K562 (cell line): ENCODE results near the gene FES.

Experiments
- EGR1 ChIP-seq: fragments of 450-650 bp; conservative IDR thresholded peaks from 2 replicates; pipeline ENCODE4 v1.6.1; 2017; ENCODE audit warnings: mild to moderate bottlenecking
- NFE2 ChIP-seq: IDR thresholded peaks from 2 replicates; pipeline ENCODE4 v1.6.1; 2014; ENCODE audit warnings: antibody characterized with exemption, low read depth
- NFYB ChIP-seq: IDR thresholded peaks from 2 replicates; pipeline ENCODE4 v1.6.1; 2011; ENCODE audit warnings: mild to moderate bottlenecking, moderate library complexity; ENCODE audit not compliant: insufficient read length; ENCODE audit errors: extremely low read depth
- POLR3A ChIP-seq: IDR thresholded peaks from 2 replicates; pipeline ENCODE4 v1.6.1; 2011; ENCODE audit warnings: borderline replicate concordance, mild to moderate bottlenecking, moderate library complexity; ENCODE audit not compliant: insufficient read length, insufficient read depth; ENCODE audit errors: extremely low read depth
- RBFOX2 ChIP-seq: fragments of 200-400 bp; formaldehyde crosslinking; IDR thresholded peaks from 2 replicates; pipeline ENCODE4 v1.6.1; 2017; ENCODE audit warnings: low read depth, mild to moderate bottlenecking, low read length, moderate library complexity
- RFX5 ChIP-seq: IDR thresholded peaks from 2 replicates; pipeline ENCODE4 v1.6.1; 2011; ENCODE audit warnings: low read depth, mild to moderate bottlenecking, improper control_type of control experiment, low read length
- SMC3 ChIP-seq: conservative IDR thresholded peaks from 2 replicates; pipeline ENCODE4 v1.6.1; 2011; ENCODE audit warnings: low read depth, low read length, improper control_type of control experiment; ENCODE audit not compliant: insufficient read depth
- SREBF2 ChIP-seq: sonication (generic); formaldehyde crosslinking; IDR thresholded peaks from 2 replicates; pipeline ENCODE4 v1.4.0; 2020; ENCODE audit warnings: mild to moderate bottlenecking, missing genetic modification reagents
- ZNF146 ChIP-seq: IDR thresholded peaks from one replicate; pipeline ENCODE4 v1.6.1; 2018; ENCODE audit warnings: missing compliant biosample characterization; ENCODE audit not compliant: unreplicated experiment
- ZNF324 ChIP-seq: fragments of 250-450 bp; sonication (Bioruptor Pico); IDR thresholded peaks from 2 replicates; pipeline ENCODE4 v1.4.0; 2020; ENCODE audit warnings: mild to moderate bottlenecking
- TF ChIP-seq, protein P1 (sequence below): sonication (generic); formaldehyde crosslinking; IDR thresholded peaks from 2 replicates; pipeline ENCODE4 v1.8.0; 2022; ENCODE audit warnings: mild to moderate bottlenecking, missing genetic modification reagents
- TF ChIP-seq, protein P2 (sequence below), 2 experiments: fragments of 450-650 bp; formaldehyde crosslinking in 1 of 2; IDR thresholded peaks; 2 replicates each; pipeline versions ENCODE4 v1.4.0 to v1.6.1; 2014 to 2020; ENCODE audit warnings: mild to moderate bottlenecking in 2 of 2, borderline replicate concordance in 1 of 2, low read depth in 1 of 2
- TF ChIP-seq, protein P3 (sequence below), 3 experiments: IDR thresholded peaks in 2 of 3; conservative IDR thresholded peaks in 1 of 3; 2 replicates each; pipeline ENCODE4 v1.5.1; 2011 to 2012; ENCODE audit warnings: low read length in 3 of 3, mild to moderate bottlenecking in 3 of 3, control low read depth in 2 of 3, improper control_type of control experiment in 1 of 3, inconsistent platforms in 1 of 3, low read depth in 1 of 3, mixed read lengths in 1 of 3, moderate library complexity in 1 of 3; ENCODE audit not compliant: insufficient read depth in 2 of 3

DNA sequence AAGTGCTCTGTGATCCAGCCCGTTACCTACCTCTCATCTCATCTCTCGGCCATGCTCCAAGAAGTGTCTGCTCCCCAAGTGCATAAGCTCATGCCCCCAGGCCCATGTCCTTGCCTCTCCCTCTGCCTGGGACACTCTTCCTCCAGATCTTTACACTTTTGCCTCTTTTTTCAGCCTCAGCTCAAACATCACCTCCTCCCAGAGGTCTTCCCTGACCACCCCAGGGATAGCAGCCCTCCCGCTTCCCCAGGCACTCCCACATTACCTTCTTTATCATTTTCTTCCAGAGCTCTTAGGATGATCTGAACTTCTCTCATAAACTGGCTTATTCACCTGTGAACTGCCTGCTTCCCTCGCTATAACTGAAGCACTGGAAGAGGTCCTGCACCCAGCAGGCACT lies 18.6 kb upstream of the FES start:
- TF ChIP-seq, protein P1, sequence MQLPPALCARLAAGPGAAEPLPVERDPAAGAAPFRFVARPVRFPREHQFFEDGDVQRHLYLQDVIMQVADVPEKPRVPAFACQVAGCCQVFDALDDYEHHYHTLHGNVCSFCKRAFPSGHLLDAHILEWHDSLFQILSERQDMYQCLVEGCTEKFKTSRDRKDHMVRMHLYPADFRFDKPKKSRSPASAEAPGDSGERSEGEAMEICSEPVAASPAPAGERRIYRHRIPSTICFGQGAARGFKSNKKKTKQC (CRISPR knock-in tag), result no peak
- TF ChIP-seq RFX5 (no peak), ZNF146 (no peak), ZNF324 (CRISPR knock-in tag) (no peak), SMC3 (no peak), RBFOX2 (no peak), SREBF2 (no peak), NFYB (no peak), POLR3A (no peak), EGR1 (no peak), NFE2 (no peak)
- TF ChIP-seq, protein P2, sequence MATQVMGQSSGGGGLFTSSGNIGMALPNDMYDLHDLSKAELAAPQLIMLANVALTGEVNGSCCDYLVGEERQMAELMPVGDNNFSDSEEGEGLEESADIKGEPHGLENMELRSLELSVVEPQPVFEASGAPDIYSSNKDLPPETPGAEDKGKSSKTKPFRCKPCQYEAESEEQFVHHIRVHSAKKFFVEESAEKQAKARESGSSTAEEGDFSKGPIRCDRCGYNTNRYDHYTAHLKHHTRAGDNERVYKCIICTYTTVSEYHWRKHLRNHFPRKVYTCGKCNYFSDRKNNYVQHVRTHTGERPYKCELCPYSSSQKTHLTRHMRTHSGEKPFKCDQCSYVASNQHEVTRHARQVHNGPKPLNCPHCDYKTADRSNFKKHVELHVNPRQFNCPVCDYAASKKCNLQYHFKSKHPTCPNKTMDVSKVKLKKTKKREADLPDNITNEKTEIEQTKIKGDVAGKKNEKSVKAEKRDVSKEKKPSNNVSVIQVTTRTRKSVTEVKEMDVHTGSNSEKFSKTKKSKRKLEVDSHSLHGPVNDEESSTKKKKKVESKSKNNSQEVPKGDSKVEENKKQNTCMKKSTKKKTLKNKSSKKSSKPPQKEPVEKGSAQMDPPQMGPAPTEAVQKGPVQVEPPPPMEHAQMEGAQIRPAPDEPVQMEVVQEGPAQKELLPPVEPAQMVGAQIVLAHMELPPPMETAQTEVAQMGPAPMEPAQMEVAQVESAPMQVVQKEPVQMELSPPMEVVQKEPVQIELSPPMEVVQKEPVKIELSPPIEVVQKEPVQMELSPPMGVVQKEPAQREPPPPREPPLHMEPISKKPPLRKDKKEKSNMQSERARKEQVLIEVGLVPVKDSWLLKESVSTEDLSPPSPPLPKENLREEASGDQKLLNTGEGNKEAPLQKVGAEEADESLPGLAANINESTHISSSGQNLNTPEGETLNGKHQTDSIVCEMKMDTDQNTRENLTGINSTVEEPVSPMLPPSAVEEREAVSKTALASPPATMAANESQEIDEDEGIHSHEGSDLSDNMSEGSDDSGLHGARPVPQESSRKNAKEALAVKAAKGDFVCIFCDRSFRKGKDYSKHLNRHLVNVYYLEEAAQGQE (IDR thresholded peaks at IDR 0.05; ENCODE audit: borderline replicate concordance), result no peak
- TF ChIP-seq, protein P2 (CRISPR knock-in tag; IDR thresholded peaks at IDR 0.05; ENCODE audit: low read depth), result no peak
- TF ChIP-seq, protein P3, sequence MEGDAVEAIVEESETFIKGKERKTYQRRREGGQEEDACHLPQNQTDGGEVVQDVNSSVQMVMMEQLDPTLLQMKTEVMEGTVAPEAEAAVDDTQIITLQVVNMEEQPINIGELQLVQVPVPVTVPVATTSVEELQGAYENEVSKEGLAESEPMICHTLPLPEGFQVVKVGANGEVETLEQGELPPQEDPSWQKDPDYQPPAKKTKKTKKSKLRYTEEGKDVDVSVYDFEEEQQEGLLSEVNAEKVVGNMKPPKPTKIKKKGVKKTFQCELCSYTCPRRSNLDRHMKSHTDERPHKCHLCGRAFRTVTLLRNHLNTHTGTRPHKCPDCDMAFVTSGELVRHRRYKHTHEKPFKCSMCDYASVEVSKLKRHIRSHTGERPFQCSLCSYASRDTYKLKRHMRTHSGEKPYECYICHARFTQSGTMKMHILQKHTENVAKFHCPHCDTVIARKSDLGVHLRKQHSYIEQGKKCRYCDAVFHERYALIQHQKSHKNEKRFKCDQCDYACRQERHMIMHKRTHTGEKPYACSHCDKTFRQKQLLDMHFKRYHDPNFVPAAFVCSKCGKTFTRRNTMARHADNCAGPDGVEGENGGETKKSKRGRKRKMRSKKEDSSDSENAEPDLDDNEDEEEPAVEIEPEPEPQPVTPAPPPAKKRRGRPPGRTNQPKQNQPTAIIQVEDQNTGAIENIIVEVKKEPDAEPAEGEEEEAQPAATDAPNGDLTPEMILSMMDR (IDR thresholded peaks at IDR 0.05 in 2 of 3, conservative IDR thresholded peaks at IDR 0.05 in 1 of 3; ENCODE audit: insufficient read depth in 2 of 3, low read depth in 1 of 3, low read length in 3 of 3), result no peak
